Immature natural killer cell (primary cell): ENCODE measurements around the gene FCGBP. TPM values are rescaled to one million over a fixed set of nuclear protein-coding genes. Genes with fewer than 3 reads are reported as not detected.
"Not testable (repeated sequence)": the region's sequence is repeated elsewhere in the genome, so short reads cannot be mapped to it uniquely, and the experiment has no call there.

ENCODE experiments used
- DNase-seq, 3 donors: peaks; one replicate each; pipeline ENCODE4 v3.0.0; 2022; ENCODE audit warnings: mixed read lengths in 1 of 3
- H3K27ac Mint-ChIP-seq, 6 donors: one replicate each; pipeline ENCODE4 v1.8.0; 2020; ENCODE audit warnings: mixed read lengths in 6 of 6, mild to moderate bottlenecking in 5 of 6, inconsistent platforms in 4 of 6, moderate library complexity in 3 of 6
- H3K27me3 Mint-ChIP-seq, 3 donors: one replicate each; pipeline ENCODE4 v1.8.0; 2020 to 2021; ENCODE audit warnings: low read depth in 3 of 3, mild to moderate bottlenecking in 3 of 3, mixed read lengths in 3 of 3, moderate library complexity in 3 of 3, inconsistent platforms in 1 of 3
- H3K36me3 Mint-ChIP-seq, 3 donors: one replicate each; pipeline ENCODE4 v1.8.0; 2020; ENCODE audit warnings: mixed read lengths in 3 of 3, inconsistent platforms in 2 of 3, mild to moderate bottlenecking in 2 of 3
- H3K4me1 Mint-ChIP-seq, 2 donors: one replicate each; pipeline ENCODE4 v1.8.0; 2020; ENCODE audit warnings: inconsistent platforms in 2 of 2, mild to moderate bottlenecking in 2 of 2, mixed read lengths in 2 of 2, moderate library complexity in 1 of 2
- H3K4me3 Mint-ChIP-seq, 5 donors: one replicate each; pipeline ENCODE4 v1.8.0; 2020; ENCODE audit warnings: mild to moderate bottlenecking in 5 of 5, mixed read lengths in 5 of 5, inconsistent platforms in 3 of 5, moderate library complexity in 3 of 5
- H3K9me3 Mint-ChIP-seq, 6 donors: one replicate each; pipeline ENCODE4 v1.8.0; 2020; ENCODE audit warnings: mild to moderate bottlenecking in 6 of 6, mixed read lengths in 6 of 6, inconsistent platforms in 4 of 6, moderate library complexity in 3 of 6
- polyA plus RNA-seq, 3 donors: library from polyadenylated mRNA; unstranded; fragments of 300-500 nt; fragmentation: Illumina TruSeq; gene quantifications; one replicate each; pipeline ENCODE4 v1.2.3, GENCODE V29; 2021

Gene FCGBP
- polyA plus RNA-seq, 3 donors from 2014 or later: 0.36 to 0.92 TPM; not detected in 1

GRCh38 chr19:39887456-39887951 lies 46.9 kb downstream of the FCGBP start:
- not testable (repeated sequence) for H3K9me3 Mint-ChIP-seq, H3K36me3 Mint-ChIP-seq, DNase-seq, H3K27ac Mint-ChIP-seq, H3K4me1 Mint-ChIP-seq, H3K4me3 Mint-ChIP-seq, H3K27me3 Mint-ChIP-seq

GRCh38 chr19:39885821-39886554 lies 48.4 kb downstream of the FCGBP start:
- H3K9me3 Mint-ChIP-seq, H3K27me3 Mint-ChIP-seq, H3K4me1 Mint-ChIP-seq, H3K4me3 Mint-ChIP-seq, H3K36me3 Mint-ChIP-seq, H3K27ac Mint-ChIP-seq, DNase-seq: not testable (repeated sequence)

- H3K36me3 Mint-ChIP-seq, H3K4me3 Mint-ChIP-seq, H3K9me3 Mint-ChIP-seq, H3K27ac Mint-ChIP-seq, H3K27me3 Mint-ChIP-seq, DNase-seq, H3K4me1 Mint-ChIP-seq: not testable (repeated sequence)
These were observed 49.7 kb downstream of the FCGBP start for GRCh38 chr19:39884721-39885120.

Other genes with a start within 250 kb of the FCGBP start
- not detected for gene LGALS14, start 230.2 kb downstream of the FCGBP start, polyA plus RNA-seq
- 10 to 100 TPM in 1 of 3 donors, 1 to 10 TPM in 2; 2.4 to 12.8 (median 3.8) TPM for gene CLC, start 196.6 kb downstream of the FCGBP start, polyA plus RNA-seq
- not detected for gene LEUTX, start 155.8 kb downstream of the FCGBP start, polyA plus RNA-seq
- gene DYRK1B, start 100.5 kb downstream of the FCGBP start, polyA plus RNA-seq: 10 to 100 TPM in 2 of 3 donors, 1 to 10 TPM in 1; 6.2 to 24.8 (median 12.5) TPM
- gene FBL, start 88.3 kb downstream of the FCGBP start, polyA plus RNA-seq: 100 to 1,000 TPM; 127 to 166 (median 143) TPM
- gene PSMC4, start 36.5 kb upstream of the FCGBP start, polyA plus RNA-seq: 100 to 1,000 TPM; 113 to 133 (median 127) TPM
- gene ZNF546, start 62.4 kb upstream of the FCGBP start, polyA plus RNA-seq: 1 to 10 TPM in 2 of 3 donors, not detected in 1; 2.4 to 2.5 TPM
- 10 to 100 TPM in 1 of 3 donors, 1 to 10 TPM in 2; 7.1 to 10.6 (median 9.5) TPM for gene ZNF780B, start 121.6 kb upstream of the FCGBP start, polyA plus RNA-seq
- gene ZNF780A, start 156.3 kb upstream of the FCGBP start, polyA plus RNA-seq: 10 to 100 TPM in 2 of 3 donors, 1 to 10 TPM in 1; 9.7 to 17.3 (median 12.4) TPM